ENCODE measurements around the gene PTPRN2. TPM values are rescaled to one million over a fixed set of nuclear protein-coding genes. Genes with fewer than 3 reads are reported as not detected.

PTPRN2 gene
- 0.26 and 0.54 TPM in 2 replicates for total RNA-seq

DNA sequence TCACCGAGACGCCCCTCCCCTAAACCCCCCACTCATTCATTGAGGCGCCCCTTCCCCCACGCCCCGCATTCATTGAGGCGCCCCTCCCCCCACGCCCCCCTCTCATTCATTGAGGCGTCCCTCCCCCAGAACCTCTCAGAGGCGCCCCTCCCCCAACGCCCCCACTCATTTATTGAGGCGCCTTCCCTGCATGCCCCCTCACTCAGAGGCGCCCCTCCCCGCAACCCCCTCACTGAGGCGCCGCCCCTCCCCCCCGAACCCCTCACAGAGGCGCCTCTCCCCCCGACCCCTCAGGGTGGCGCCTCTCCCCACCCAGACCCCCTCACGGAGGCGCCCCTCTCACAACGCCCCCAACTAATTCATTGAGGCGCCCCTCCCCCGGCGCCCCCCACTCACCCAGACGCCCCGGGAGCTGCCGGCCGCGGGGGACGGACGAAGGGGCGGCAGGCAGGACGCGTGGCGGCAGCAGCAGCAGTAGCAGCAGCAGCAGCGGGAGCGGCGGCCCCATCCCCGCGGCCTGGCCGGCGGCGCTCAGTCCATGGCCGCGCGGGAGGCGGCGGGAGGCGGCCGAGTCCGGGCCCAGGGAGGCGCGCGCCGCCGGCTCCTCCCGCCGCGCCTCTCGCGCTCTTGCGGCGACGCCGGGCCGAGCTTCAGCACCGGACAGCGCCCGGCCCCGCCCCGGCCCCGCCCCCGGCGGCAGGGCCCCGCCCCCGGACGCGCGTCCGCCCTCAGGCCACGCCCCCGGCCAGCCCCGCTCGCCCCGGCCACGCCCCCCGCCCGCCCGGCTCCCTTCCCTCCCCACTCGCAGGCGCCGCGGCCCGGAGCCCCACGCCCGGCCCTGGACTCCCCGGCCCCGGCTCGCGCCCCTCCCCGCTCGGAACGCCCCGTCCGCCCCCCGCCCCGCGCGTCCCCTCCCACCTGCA, at the start of gene PTPRN2:
PTPRN2 (minus strand) TSS at position 662 of the 923 bp plus-strand sequence.

Small RNA genes within 50 kb of the gene (small RNA-seq; reads per million reads assigned to genes)
- not detected for gene MIR153-2
- not detected for gene MIR5707
- gene MIR595 = not detected
- not detected for gene THAP5P1

Other genes starting within 250 kb of the PTPRN2 start
- 17.2 and 19.3 TPM in 2 replicates for gene NCAPG2, start 117.0 kb upstream of the PTPRN2 start, total RNA-seq
- gene ESYT2, start 241.7 kb upstream of the PTPRN2 start, total RNA-seq = 164 and 171 TPM in 2 replicates

Data from articular chondrocyte of knee joint (primary cell).